H1 (cell line): ENCODE results near the gene FGFR2. TPM values are rescaled to one million over a fixed set of nuclear protein-coding genes. Genes with fewer than 3 reads are reported as not detected.

ENCODE experiments used
- CTCF ChIA-PET: fragments of 300-600 bp; sonication (Branson Sonifier 250); formaldehyde crosslinking; loops from one replicate; lab custom pipeline; 2021; ENCODE audit not compliant: partially characterized antibody; lab: Charles Lee
- POLR2A ChIA-PET: fragments of 300-600 bp; sonication (Branson Sonifier 250); formaldehyde crosslinking; loops from one replicate; lab custom pipeline; 2021; ENCODE audit warnings: inconsistent platforms; ENCODE audit not compliant: partially characterized antibody; lab: Charles Lee
- DNase-seq, 2 experiments: peaks; one replicate each; pipeline versions ENCODE4 v3.0.0 to v3.0.0-alpha.2; 2010 to 2022; ENCODE audit warnings: low spot score in 2 of 2, low read depth in 1 of 2, mixed read lengths in 1 of 2
- FAIRE-seq: peaks from 2 replicates; lab custom pipeline; 2011; peaks lifted over from hg19 to GRCh38; lab: Jason Lieb, UNC
- H2AFZ ChIP-seq: 2 replicates; pipeline ENCODE4 v1.8.1; 2012; ENCODE audit warnings: low read length, inconsistent platforms
- H2AK5ac ChIP-seq: 2 replicates; pipeline ENCODE4 v1.6.1; 2013; ENCODE audit warnings: low read depth, low read length
- H2BK120ac ChIP-seq: replicated peaks from 2 replicates; pipeline ENCODE3; 2013; ENCODE audit warnings: low read depth, low read length, inconsistent platforms
- H2BK12ac ChIP-seq: 2 replicates; pipeline ENCODE4 v1.6.1; 2013; ENCODE audit warnings: low read depth, low read length
- H2BK15ac ChIP-seq: 2 replicates; pipeline ENCODE4 v1.6.1; 2013; ENCODE audit warnings: low read length
- H2BK20ac ChIP-seq: 2 replicates; pipeline ENCODE4 v1.6.1; 2013; ENCODE audit warnings: low read length
- H2BK5ac ChIP-seq: 2 replicates; pipeline ENCODE4 v1.6.1; 2013; ENCODE audit warnings: low read depth, low read length
- H3K14ac ChIP-seq: 2 replicates; pipeline ENCODE4 v1.6.1; 2013; ENCODE audit warnings: inconsistent platforms; ENCODE audit not compliant: insufficient read length
- H3K18ac ChIP-seq: 2 replicates; pipeline ENCODE4 v1.6.1; 2013; ENCODE audit warnings: low read length; ENCODE audit errors: extremely low read depth
- H3K23ac ChIP-seq: 2 replicates; pipeline ENCODE4 v1.6.1; 2013; ENCODE audit warnings: inconsistent platforms; ENCODE audit not compliant: insufficient read length
- H3K23me2 ChIP-seq: 2 replicates; pipeline ENCODE4 v1.6.1; 2013; ENCODE audit warnings: low read depth, low read length
- H3K27ac ChIP-seq: 2 replicates; pipeline ENCODE4 v1.6.1; 2011; ENCODE audit warnings: low read depth, low read length, inconsistent platforms
- H3K27me3 ChIP-seq, 4 experiments: replicated peaks in 1 of 4; 1 replicate in 1 of 4; 2 replicates in 3 of 4; pipeline versions ENCODE4 v1.6.1 to v1.8.1; 2011 to 2013; ENCODE audit warnings: low read length in 3 of 4, mild to moderate bottlenecking in 3 of 4, inconsistent platforms in 2 of 4, mixed read lengths in 2 of 4, moderate library complexity in 1 of 4; ENCODE audit not compliant: control insufficient read depth in 3 of 4, insufficient read depth in 3 of 4; ENCODE audit errors: extremely low read depth in 1 of 4
- H3K36me3 ChIP-seq, 4 experiments: 2 replicates each; pipeline versions ENCODE4 v1.6.1 to v1.8.1; 2011 to 2013; ENCODE audit warnings: mild to moderate bottlenecking in 4 of 4, low read length in 3 of 4, moderate library complexity in 2 of 4, control low read depth in 1 of 4, inconsistent platforms in 1 of 4; ENCODE audit not compliant: insufficient read depth in 4 of 4, control insufficient read depth in 2 of 4
- H3K4ac ChIP-seq: replicated peaks from 2 replicates; pipeline ENCODE3; 2013; ENCODE audit warnings: low read length, low read depth, mixed read lengths, inconsistent platforms; ENCODE audit not compliant: insufficient read length
- H3K4me1 ChIP-seq, 4 experiments: replicated peaks in 1 of 4; 1 replicate in 1 of 4; 2 replicates in 3 of 4; pipeline versions ENCODE4 v1.6.1 to v1.8.1; 2011 to 2013; ENCODE audit warnings: low read length in 3 of 4, inconsistent platforms in 2 of 4, mixed read lengths in 1 of 4; ENCODE audit not compliant: insufficient read depth in 4 of 4, control insufficient read depth in 3 of 4
- H3K4me2 ChIP-seq, 2 experiments: 2 replicates each; pipeline versions ENCODE4 v1.6.1 to v1.8.1; 2011 to 2013; ENCODE audit warnings: low read depth in 2 of 2, low read length in 2 of 2, control low read depth in 1 of 2, inconsistent platforms in 1 of 2, mild to moderate bottlenecking in 1 of 2; ENCODE audit not compliant: insufficient read depth in 1 of 2
- H3K4me3 ChIP-seq, 4 experiments: fragments of 200-600, 300-600 bp in 1 of 4; sonication (generic), shearing (Covaris generic), sonication (Bioruptor Twin) in 1 of 4; 2 replicates each; pipeline versions ENCODE4 v1.5.1 to v1.8.1; 2011 to 2016; ENCODE audit warnings: low read length in 4 of 4, low read depth in 3 of 4, control low read depth in 2 of 4, inconsistent platforms in 2 of 4, mild to moderate bottlenecking in 2 of 4, mixed read lengths in 1 of 4, moderate library complexity in 1 of 4; ENCODE audit not compliant: insufficient read depth in 2 of 4; ENCODE audit errors: extremely low read depth in 1 of 4
- H3K56ac ChIP-seq: replicated peaks from 2 replicates; pipeline ENCODE3; 2013; ENCODE audit warnings: low read depth, mild to moderate bottlenecking, mixed read lengths, low read length, inconsistent platforms; ENCODE audit not compliant: insufficient read length
- H3K79me1 ChIP-seq: 2 replicates; pipeline ENCODE4 v1.6.1; 2013; ENCODE audit warnings: low read depth, low read length, control low read depth
- H3K79me2 ChIP-seq, 2 experiments: 2 replicates each; pipeline versions ENCODE4 v1.6.1 to v1.8.1; 2012 to 2013; ENCODE audit warnings: low read length in 2 of 2, mild to moderate bottlenecking in 2 of 2, inconsistent platforms in 1 of 2; ENCODE audit not compliant: insufficient read depth in 2 of 2, control insufficient read depth in 1 of 2
- H3K9ac ChIP-seq, 4 experiments: replicated peaks in 1 of 4; 1 replicate in 1 of 4; 2 replicates in 3 of 4; pipeline versions ENCODE4 v1.6.1 to v1.8.1; 2011 to 2013; ENCODE audit warnings: low read depth in 3 of 4, low read length in 3 of 4, control low read depth in 2 of 4, mild to moderate bottlenecking in 2 of 4, moderate library complexity in 2 of 4, inconsistent platforms in 1 of 4; ENCODE audit errors: extremely low read depth in 1 of 4
- H3K9me3 ChIP-seq, 2 experiments: 2 replicates each; pipeline versions ENCODE4 v1.6.1 to v1.8.1; 2012 to 2013; ENCODE audit warnings: mild to moderate bottlenecking in 2 of 2, moderate library complexity in 2 of 2, control low read depth in 1 of 2, inconsistent platforms in 1 of 2, low read depth in 1 of 2, low read length in 1 of 2, mixed read lengths in 1 of 2; ENCODE audit not compliant: insufficient read depth in 2 of 2
- H4K20me1 ChIP-seq, 2 experiments: replicated peaks in 1 of 2; 2 replicates each; pipeline versions ENCODE3 to v1.8.1; 2011 to 2013; ENCODE audit warnings: inconsistent platforms in 2 of 2, low read length in 2 of 2, mild to moderate bottlenecking in 1 of 2; ENCODE audit not compliant: insufficient read depth in 2 of 2, control insufficient read depth in 1 of 2
- H4K5ac ChIP-seq: 2 replicates; pipeline ENCODE4 v1.6.1; 2013; ENCODE audit warnings: low read length, low read depth, mixed read lengths, inconsistent platforms; ENCODE audit not compliant: insufficient read length
- H4K8ac ChIP-seq: 2 replicates; pipeline ENCODE4 v1.8.0; 2013; ENCODE audit warnings: mild to moderate bottlenecking, moderate library complexity, low read length, inconsistent platforms; ENCODE audit not compliant: insufficient read depth; ENCODE audit errors: extremely low read depth
- H4K91ac ChIP-seq: replicated peaks from 2 replicates; pipeline ENCODE3; 2013; ENCODE audit warnings: low read length, mixed read lengths, inconsistent platforms; ENCODE audit not compliant: insufficient read length
- ATF3 ChIP-seq: IDR thresholded peaks from 2 replicates; pipeline ENCODE4 v1.6.1; 2011; ENCODE audit warnings: low read depth, mild to moderate bottlenecking, low read length; ENCODE audit not compliant: insufficient read depth
- EGR1 ChIP-seq: IDR thresholded peaks from 2 replicates; pipeline ENCODE4 v1.6.1; 2011; ENCODE audit warnings: low read depth, low read length, borderline replicate concordance
- POLR2A ChIP-seq, 2 experiments: IDR thresholded peaks; 1 replicate in 1 of 2; 2 replicates in 1 of 2; pipeline ENCODE4 v1.6.1; 2011; ENCODE audit warnings: low read depth in 2 of 2, low read length in 2 of 2, mild to moderate bottlenecking in 2 of 2; ENCODE audit errors: control extremely low read depth in 1 of 2
- SAP30 ChIP-seq: fragments of 300-600 bp; sonication (generic); IDR thresholded peaks from 2 replicates; pipeline ENCODE4 v1.7.1; 2012; ENCODE audit warnings: low read length, moderate library complexity, mild to moderate bottlenecking, inconsistent platforms; ENCODE audit not compliant: insufficient read depth, insufficient replicate concordance
- SIN3A ChIP-seq, 2 experiments: IDR thresholded peaks in 1 of 2; conservative IDR thresholded peaks in 1 of 2; 2 replicates each; pipeline ENCODE4 v1.6.1; 2011 to 2012; ENCODE audit warnings: low read length in 2 of 2, improper control_type of control experiment in 1 of 2, low read depth in 1 of 2, mild to moderate bottlenecking in 1 of 2
- WGBS, 2 experiments: shearing (Covaris generic) in 1 of 2; methylation state at CpG; one replicate each; pipeline versions ENCODE4 v1.1.6 to v1.1.7; 2013 to 2015; ENCODE audit warnings: low lambda C conversion rate in 2 of 2, mixed read lengths in 2 of 2, inconsistent platforms in 1 of 2, low coverage in 1 of 2, missing lambda C conversion rate in 1 of 2; ENCODE audit not compliant: insufficient replicate concordance in 2 of 2, insufficient coverage in 1 of 2, insufficient read length in 1 of 2; ENCODE audit errors: extremely low coverage in 1 of 2, missing lambda C conversion rate in 1 of 2; 5-methylcytosine and 5-hydroxymethylcytosine counted together
- polyA plus RNA-seq, 7 experiments: library from polyadenylated mRNA; depleted of rRNA in 3 of 7; stranded (reverse) in 5 of 7; unstranded in 2 of 7; fragments of >200 nt in 5 of 7; fragments of 200-250 nt in 2 of 7; gene quantifications; 1 replicate in 5 of 7; 2 replicates in 1 of 7; 4 replicates in 1 of 7; pipeline versions ENCODE4 v1.2.1 to v1.2.3, GENCODE V29; 2011 to 2013; ENCODE audit warnings: missing spikeins in 2 of 7, mixed read lengths in 2 of 7
- total RNA-seq: library from RNA; stranded (reverse); fragmentation: NEBNext Ultra II Directional; extraction: Animal tissue kit (Norgen Biotek cat#: 25700); gene quantifications from 2 replicates; pipeline ENCODE4 v1.2.1, GENCODE V29; 2021

FGFR2 gene
- total and polyA plus RNA-seq, 2 of the 8 experiments (the other 6 are each of a cell fraction or from before 2014, with no cell fraction given): 50.2 to 81.2 TPM

- peaks cover 43 to 62% of the 10 kb centered on the region in 2 experiments for H3K79me2 ChIP-seq
- peak in 1 of 2 experiments; percentile 73 for DNase-seq
- H2BK5ac ChIP-seq: peak overlapping the region; percentile 99
- peaks cover 34 to 40% of the 10 kb centered on the region in 2 experiments for H4K20me1 ChIP-seq
- no peak for FAIRE-seq
- no peaks in the 10 kb centered on the region for H3K9me3 ChIP-seq
- peaks cover 0 to 3% (median 0%) of the 10 kb centered on the region in 4 experiments; a peak in 1 of 7 replicates for H3K27me3 ChIP-seq
- H3K9ac ChIP-seq: peak overlapping the region in 3 of 4 experiments; percentile 49 to 72 (median 53); a peak in 6 of 7 replicates
- ChIA-PET POLR2A (interaction anchor here (0.6 to 6.3 kb wide), 22 partner anchors 9 to 103 kb away, joined by 3 to 42 read pairs (median 4); no protein-coding TSS in a partner anchor), CTCF (interaction anchor here (0.7 to 1.5 kb wide), 5 partner anchors 11 to 93 kb away, joined by 3 to 5 read pairs (median 4); no protein-coding TSS in a partner anchor)
- H2AFZ ChIP-seq: no peak overlapping the region
- peak overlapping the region; percentile 86 for H2BK120ac ChIP-seq
- 4% methylated on average over 28 of the region's 28 CpGs; no CpG with 5 or more reads in 1 of the 2 experiments for WGBS, 2 experiments
- peak overlapping the region; percentile 69 for H3K27ac ChIP-seq
- peak overlapping the region; percentile 69 for H3K4ac ChIP-seq
- H3K4me3 ChIP-seq: peak overlapping the region; percentile 95 to 100 (median 97)
- H2AK5ac ChIP-seq: peak overlapping the region; percentile 98; the same call in 1 of the 2 replicates
- H2BK20ac ChIP-seq: peak overlapping the region; percentile 86
- H3K79me1 ChIP-seq: peaks cover 17% of the 10 kb centered on the region; the same call in 1 of the 2 replicates
- peak; percentile 83 for TF ChIP-seq SAP30
- no peak for TF ChIP-seq EGR1
- TF ChIP-seq SIN3A (conservative IDR thresholded peaks at IDR 0.05 in 1 of 2, IDR thresholded peaks at IDR 0.05 in 1 of 2; ENCODE audit: low read depth in 1 of 2, low read length in 2 of 2): peak; percentile 18 to 65; a peak in 2 of 4 replicates
- no peak for TF ChIP-seq ATF3
- TF ChIP-seq POLR2A (IDR thresholded peaks at IDR 0.05; ENCODE audit: control extremely low read depth in 1 of 2, low read depth in 2 of 2, low read length in 2 of 2): peak; percentile 25 to 33; a peak in 1 of 3 replicates
- no peak overlapping the region; the same call in 1 of the 2 replicates for H2BK15ac ChIP-seq
- H3K36me3 ChIP-seq: peaks cover 6 to 43% (median 16%) of the 10 kb centered on the region in 4 experiments
- peak overlapping the region; percentile 69 for H3K14ac ChIP-seq
- no peak overlapping the region for H3K23ac ChIP-seq
- peak overlapping the region; percentile 96; the same call in 1 of the 2 replicates for H2BK12ac ChIP-seq
- peaks cover 11 to 39% (median 33%) of the 10 kb centered on the region in 4 experiments for H3K4me1 ChIP-seq
- peak overlapping the region; percentile 77 for H4K8ac ChIP-seq
- H3K23me2 ChIP-seq: peaks cover 13% of the 10 kb centered on the region
- peak overlapping the region; percentile 91 for H3K18ac ChIP-seq
- peak overlapping the region; percentile 88 to 99 for H3K4me2 ChIP-seq
- H4K91ac ChIP-seq: peak overlapping the region; percentile 83
- peak overlapping the region; percentile 90 for H4K5ac ChIP-seq
- peak overlapping the region; percentile 81 for H3K56ac ChIP-seq
These were observed 2.2 kb downstream of the FGFR2 start for GRCh38 chr10:121595806-121596688.
